Measurements from ENCODE around the gene IPO4. TPM values are rescaled to one million over a fixed set of nuclear protein-coding genes. Genes with fewer than 3 reads are reported as not detected.

Gene IPO4
- polyA plus RNA-seq, 3 donors: 32.8 to 42.1 (median 40.5) TPM

GRCh38 chr14:24182110-24182882 lies 6.3 kb downstream of the IPO4 start:
- no peak for DNase-seq (ENCODE audit: extremely low read depth in 1 of 11, low read depth in 9 of 11, low spot score in 4 of 11)

DNA sequence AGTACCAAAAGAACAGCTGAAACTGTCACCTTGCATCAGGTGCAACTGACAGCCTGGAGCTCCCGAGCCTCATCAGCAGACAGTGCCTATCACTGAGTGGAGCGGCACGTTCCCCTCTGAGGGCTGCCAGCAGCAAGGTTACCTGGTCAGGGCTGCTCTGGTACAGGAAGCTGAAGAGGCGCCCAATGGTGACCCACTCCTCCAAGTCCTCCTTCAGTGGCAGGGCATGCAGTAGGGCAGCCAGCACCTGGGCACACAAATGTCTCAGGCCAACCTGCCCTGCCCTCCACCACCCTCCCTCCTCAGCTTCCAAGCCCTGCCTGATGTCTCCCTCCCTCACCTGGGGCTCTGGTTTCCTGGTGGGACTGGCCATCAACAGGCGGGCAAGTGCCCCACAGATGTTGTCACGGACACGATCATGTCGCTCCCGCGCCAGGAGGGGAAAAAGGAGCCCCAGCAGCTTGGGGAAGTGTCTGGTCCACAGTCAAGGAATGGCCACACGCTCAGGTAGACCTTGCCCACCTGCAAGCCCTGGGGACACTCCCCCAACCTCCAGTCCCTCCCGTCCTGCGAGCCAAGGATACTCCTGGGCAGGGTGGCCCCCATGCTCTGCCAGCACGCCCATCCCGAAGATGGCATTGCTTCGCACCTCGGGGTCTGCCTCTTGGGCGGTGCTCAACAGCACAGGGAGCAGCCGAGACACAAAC lies 7.1 kb downstream of the IPO4 start:
- DNase-seq (ENCODE audit: extremely low read depth in 1 of 11, low read depth in 9 of 11, low spot score in 4 of 11): no peak

DNA sequence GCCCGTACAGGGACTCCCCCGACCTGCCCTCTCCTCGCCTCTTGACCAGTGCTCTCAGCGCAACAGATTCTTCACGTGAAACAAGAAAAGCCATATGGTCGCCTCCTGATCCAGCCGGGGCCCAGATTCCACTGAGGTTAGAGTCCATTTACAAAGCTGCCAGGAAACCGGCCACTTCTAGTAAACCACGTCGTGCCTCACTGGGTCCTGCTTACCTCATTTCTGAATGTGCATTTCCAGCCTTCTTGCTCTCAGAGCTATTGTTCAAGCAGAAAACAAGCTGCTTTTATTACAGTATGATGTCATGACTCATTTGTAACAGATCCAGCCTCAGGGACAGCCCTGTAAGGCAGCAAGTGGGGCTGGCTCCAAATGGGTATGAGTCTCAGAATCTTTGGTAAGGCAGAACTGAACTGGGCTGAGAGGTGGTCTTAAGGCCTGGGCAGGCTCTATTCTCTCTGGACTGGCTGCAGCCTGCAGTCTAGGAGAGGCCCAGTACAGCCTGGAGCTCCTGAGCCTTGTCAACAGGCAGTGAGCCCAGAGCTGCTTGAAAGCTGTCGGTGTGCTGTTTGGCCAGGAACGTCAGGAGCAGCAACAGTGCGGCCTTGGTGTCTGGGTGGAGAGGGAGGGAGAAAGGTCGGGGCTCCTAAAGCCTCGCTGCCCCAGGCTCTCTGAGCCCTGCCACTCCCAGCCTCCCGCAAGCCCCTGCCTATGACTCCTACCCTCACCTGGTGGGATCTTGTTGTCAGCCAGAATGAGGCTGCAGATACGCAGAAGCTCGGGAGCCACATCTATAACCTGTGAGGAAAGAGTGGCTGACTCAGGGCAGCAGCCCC lies 8.4 kb downstream of the IPO4 start:
- DNase-seq (ENCODE audit: extremely low read depth in 1 of 11, low read depth in 9 of 11, low spot score in 4 of 11): peak in 4 of 11 donors; percentile 20 to 62 (median 52)

DNA sequence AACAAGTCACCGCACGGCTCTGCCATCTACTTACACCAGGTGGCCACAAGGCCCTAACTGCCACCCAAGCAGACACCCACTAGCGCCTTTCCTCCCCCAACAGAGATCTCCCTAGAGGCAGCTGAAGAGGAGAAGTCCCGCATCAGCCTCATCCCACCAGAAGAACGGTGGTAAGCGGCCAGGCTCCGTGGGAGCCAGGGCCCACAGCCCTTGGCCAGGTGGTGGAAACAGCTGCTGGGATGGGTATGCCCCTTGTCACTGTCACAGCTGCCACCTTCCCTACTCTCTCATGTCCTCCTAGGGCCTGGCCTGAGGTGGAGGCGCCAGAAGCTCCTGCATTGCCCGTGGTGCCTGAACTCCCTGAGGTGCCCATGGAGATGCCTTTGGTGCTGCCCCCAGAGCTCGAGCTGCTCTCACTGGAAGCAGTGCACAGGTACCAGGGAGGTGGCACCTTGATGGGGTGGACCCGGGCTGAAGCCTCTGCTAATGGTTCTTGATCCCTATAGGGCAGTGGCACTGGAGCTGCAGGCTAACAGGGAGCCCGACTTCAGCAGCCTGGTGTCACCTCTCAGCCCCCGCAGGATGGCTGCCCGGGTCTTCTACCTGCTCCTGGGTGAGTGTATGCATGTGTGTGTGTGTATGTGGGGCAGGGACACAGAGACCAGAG lies 9.2 kb downstream of the IPO4 start:
- no peak for DNase-seq (ENCODE audit: extremely low read depth in 1 of 11, low read depth in 9 of 11, low spot score in 4 of 11)

DNA sequence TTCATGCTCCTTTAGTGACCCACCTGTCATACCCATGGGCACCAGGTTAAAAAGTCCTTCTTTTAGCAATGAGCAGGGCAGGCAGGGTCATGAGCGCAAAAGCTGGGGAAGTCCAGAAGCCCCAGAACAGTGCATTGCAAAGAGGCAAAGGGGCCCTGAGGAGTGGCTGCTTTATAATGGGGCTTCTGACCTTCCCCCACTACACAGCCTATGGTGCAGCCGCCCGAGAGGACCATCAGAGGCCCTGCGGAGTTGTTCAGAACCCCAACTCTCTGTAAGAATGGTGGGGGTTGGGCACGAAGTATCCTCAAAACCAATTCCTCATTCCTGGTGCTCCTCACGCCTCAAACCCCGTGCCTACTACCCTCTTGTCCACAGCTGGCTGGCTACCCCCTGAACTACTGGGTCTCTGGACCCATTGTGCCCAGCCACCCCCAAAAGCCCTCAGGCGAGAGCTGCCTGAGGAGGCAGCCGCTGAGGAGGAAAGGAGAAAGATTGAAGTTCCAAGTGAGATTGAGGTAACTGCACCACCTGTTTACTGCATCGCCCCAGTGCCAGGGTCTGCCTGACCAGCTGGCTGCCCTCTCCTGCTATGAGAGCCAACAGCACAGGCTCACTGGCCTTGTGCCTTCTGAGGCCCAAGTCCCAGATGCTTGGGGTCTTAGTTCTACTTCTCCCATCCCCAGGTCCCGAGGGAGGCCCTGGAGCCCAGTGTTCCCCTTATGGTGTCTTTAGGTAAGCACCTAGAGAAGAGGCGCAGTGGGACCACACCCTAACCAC lies 10.0 kb downstream of the IPO4 start:
- no peak for DNase-seq (ENCODE audit: extremely low read depth in 1 of 11, low read depth in 9 of 11, low spot score in 4 of 11)

GRCh38 chr14:24177891-24178290 lies 10.7 kb downstream of the IPO4 start:
- no peak for DNase-seq (ENCODE audit: extremely low read depth in 1 of 11, low read depth in 9 of 11, low spot score in 4 of 11)

DNA sequence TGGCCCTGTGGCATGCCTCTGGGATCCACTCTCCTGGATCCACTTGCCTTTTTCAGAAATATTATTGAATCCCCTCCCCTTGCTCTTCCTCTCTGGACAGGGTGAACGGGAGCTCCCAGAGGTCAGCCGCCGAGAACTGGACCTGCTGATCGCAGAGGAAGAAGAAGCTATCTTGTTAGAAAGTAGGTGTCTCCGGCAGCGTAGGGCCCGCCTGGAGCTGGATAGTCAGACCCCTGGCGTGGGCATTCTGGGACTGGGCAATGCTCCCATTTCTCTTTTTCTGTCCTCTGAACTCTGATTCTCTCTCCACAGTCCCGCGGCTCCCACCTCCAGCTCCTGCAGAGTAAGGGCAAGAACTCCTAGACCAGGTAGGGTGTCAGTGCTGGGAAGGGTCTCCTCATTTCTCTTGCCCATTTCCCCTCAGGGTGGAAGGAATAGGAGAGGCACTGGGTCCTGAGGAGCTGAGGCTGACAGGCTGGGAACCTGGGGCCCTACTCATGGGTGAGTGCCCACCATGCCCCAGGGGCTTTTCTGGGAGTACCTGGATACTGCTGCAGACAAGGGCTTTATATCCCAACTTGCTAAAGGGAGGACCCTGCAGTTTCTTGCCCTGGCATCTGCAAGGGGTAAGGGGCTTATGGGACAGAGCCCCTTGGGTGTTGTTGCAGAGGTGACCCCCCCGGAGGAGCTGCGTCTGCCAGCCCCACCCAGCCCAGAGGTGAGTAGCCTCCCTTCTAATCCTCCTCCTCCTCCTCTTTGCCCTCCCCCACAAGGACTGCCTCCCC lies 11.4 kb downstream of the IPO4 start:
- DNase-seq (ENCODE audit: extremely low read depth in 1 of 11, low read depth in 9 of 11, low spot score in 4 of 11): no peak

GRCh38 chr14:24176599-24176998 lies 12.0 kb downstream of the IPO4 start:
- no peak for DNase-seq (ENCODE audit: extremely low read depth in 1 of 11, low read depth in 9 of 11, low spot score in 4 of 11)

GRCh38 chr14:24172871-24173281 lies 15.7 kb downstream of the IPO4 start:
- no peak for DNase-seq (ENCODE audit: extremely low read depth in 1 of 11, low read depth in 9 of 11, low spot score in 4 of 11)

DNA sequence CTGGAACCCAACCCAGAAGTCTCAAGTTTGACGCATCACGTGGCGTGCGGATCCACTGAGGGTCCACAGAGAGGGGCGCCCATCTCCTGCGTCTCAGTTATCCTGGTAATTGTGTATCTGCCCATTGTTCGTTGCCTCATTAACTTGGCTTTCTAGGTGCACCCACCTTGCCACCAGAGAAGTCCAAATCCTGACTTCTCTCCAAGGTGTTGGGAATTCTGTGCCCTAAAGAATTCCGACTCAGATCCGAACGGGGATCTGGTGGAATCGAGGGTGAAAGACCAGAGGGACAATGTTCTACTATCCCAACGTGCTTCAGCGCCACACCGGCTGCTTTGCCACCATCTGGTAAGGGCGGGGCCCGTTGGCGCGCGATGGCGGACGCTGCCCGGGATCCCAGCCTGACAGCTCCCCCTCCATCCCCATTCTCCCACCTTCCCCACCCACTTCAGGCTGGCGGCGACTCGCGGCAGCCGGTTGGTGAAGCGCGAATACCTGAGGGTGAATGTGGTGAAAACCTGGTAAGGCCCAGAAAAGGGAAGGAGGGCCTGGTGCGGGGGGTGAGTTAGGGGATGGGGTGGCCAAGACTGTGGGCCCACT lies 16.3 kb downstream of the IPO4 start:
- no peak for DNase-seq (ENCODE audit: extremely low read depth in 1 of 11, low read depth in 9 of 11, low spot score in 4 of 11)

DNA sequence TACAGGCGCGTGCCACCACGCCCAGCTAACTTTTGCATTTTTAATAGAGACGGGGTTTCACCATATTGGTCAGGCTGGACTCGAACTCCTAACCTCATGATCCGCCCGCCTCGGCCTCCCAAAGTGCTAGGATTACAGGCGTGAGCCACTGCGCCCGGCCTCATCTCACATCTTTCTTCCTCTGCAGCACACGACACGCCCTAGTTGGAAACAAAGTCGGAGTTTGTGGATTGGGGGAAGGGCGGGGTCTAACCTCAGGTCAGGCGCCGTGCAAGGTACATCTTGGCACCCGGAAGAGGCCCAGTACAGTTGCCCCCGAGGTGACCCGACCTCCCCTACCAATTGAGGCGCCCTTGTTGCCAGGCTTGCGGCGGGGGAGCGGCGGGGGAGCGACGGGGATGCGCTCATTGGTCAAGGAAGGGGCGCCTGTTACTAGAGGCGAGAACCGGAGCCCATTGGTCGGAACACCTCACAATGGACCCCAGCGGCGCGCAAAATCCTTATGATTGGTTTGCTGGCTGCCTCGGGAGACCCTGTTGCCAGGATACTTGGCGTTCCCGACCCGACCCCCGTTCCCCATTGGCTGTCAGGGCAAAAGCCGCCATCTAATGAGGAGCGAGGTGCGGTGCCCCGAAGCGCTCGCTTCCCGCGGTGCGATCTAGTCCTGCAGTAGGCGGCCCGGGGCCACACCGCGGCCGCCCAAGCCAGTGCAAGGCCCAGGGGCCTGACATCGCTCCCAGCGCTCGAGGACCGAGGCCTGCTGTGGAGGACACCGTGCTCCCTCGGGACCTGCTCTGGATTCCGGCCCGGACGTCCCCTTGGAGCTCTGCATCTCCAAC lies 17.0 kb downstream of the IPO4 start, which contains the start of gene REC8:
TSS of gene REC8 (plus strand) at position 659 of the 839 bp plus-strand sequence. CDS start 473 bp downstream, outside the sequence.
- DNase-seq (ENCODE audit: extremely low read depth in 1 of 11, low read depth in 9 of 11, low spot score in 4 of 11): peak in 9 of 11 donors; percentile 85 to 96 (median 90)

- no peak for DNase-seq (ENCODE audit: extremely low read depth in 1 of 11, low read depth in 9 of 11, low spot score in 4 of 11)
Measured at GRCh38 chr14:24167469-24168114, 21.0 kb downstream of the IPO4 start.

DNA sequence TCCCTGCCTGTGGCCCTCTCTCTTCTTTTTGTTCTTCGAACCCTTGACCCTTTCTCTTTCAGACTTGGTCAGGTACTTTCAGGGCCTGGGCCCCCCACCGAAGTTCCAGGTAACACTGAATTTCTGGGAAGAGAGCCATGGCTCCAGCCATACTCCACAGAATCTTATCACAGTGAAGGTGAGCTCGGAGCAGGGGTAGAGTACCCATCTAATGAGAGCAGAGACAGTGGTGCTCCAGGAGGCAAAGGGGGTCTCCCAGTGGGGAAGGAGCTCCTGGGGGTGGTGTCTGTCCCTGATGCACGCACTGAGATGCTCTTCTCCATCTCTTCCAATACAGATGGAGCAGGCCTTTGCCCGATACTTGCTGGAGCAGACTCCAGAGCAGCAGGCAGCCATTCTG lies 22.8 kb downstream of the IPO4 start:
- DNase-seq (ENCODE audit: extremely low read depth in 1 of 11, low read depth in 9 of 11, low spot score in 4 of 11): no peak

GRCh38 chr14:24164518-24164991 lies 24.1 kb downstream of the IPO4 start:
- no peak for DNase-seq (ENCODE audit: extremely low read depth in 1 of 11, low read depth in 9 of 11, low spot score in 4 of 11)

GRCh38 chr14:24162093-24162492 lies 26.5 kb downstream of the IPO4 start:
- DNase-seq (ENCODE audit: extremely low read depth in 1 of 11, low read depth in 9 of 11, low spot score in 4 of 11): no peak
